BJ (cell line): ENCODE measurements around the gene SLC39A11. TPM values are rescaled to one million over a fixed set of nuclear protein-coding genes. Genes with fewer than 3 reads are reported as not detected.

ENCODE experiments used
- CTCF ChIA-PET: fragments of 350-600 bp; formaldehyde crosslinking; extraction: SDS; loops from one replicate; lab custom pipeline; 2021; ENCODE audit warnings: antibody characterized with exemption, inconsistent platforms; lab: Yijun Ruan, JAX
- POLR2A ChIA-PET: fragments of 300-600 bp; sonication (Branson Sonifier 250); formaldehyde crosslinking; extraction: SDS; loops from one replicate; lab custom pipeline; 2021; ENCODE audit warnings: antibody characterized with exemption; lab: Charles Lee
- DNase-seq: peaks from one replicate; pipeline ENCODE4 v3.0.0-alpha.2; 2011; ENCODE audit warnings: low read depth
- H3K27me3 ChIP-seq: 2 replicates; pipeline ENCODE4 v1.6.0; 2011; ENCODE audit warnings: low read length; ENCODE audit not compliant: control insufficient read depth, insufficient read depth
- H3K36me3 ChIP-seq: 2 replicates; pipeline ENCODE4 v1.5.1; 2011; ENCODE audit warnings: low read length; ENCODE audit not compliant: control insufficient read depth, insufficient read depth
- H3K4me3 ChIP-seq: 2 replicates; pipeline ENCODE4 v1.5.1; 2011; ENCODE audit warnings: low read depth, mild to moderate bottlenecking, control low read depth, low read length
- CTCF ChIP-seq: IDR thresholded peaks from 2 replicates; pipeline ENCODE4 v1.5.1; 2011; ENCODE audit warnings: low read depth, mild to moderate bottlenecking, control low read depth, inconsistent platforms, low read length, moderate library complexity; ENCODE audit not compliant: insufficient read depth
- polyA plus RNA-seq: library from polyadenylated mRNA; depleted of rRNA; stranded (reverse); fragments of >200 nt; gene quantifications from 2 replicates; pipeline ENCODE4 v1.2.3, GENCODE V29; 2011

The SLC39A11 gene
- polyA plus RNA-seq, 1 experiment: 20.9 TPM

- Histone ChIP-seq H3K4me3 (no peak overlapping the region), H3K36me3 (no peaks in the 10 kb centered on the region), H3K27me3 (no peaks in the 10 kb centered on the region)
- DNase-seq: no peak
- no peak for TF ChIP-seq CTCF
- ChIA-PET POLR2A (no interaction called here), CTCF (no interaction called here)
These were observed 485.8 kb downstream of the SLC39A11 start for GRCh38 chr17:72606656-72607055.

- no peak for TF ChIP-seq CTCF
- no peaks in the 10 kb centered on the region for H3K27me3 ChIP-seq
- H3K4me3 ChIP-seq: no peak overlapping the region
- ChIA-PET CTCF (no interaction called here), POLR2A (no interaction called here)
- no peak for DNase-seq
- H3K36me3 ChIP-seq: no peaks in the 10 kb centered on the region
These were observed 486.9 kb downstream of the SLC39A11 start for GRCh38 chr17:72605543-72605942.

- Histone ChIP-seq H3K4me3 (no peak overlapping the region), H3K27me3 (no peaks in the 10 kb centered on the region), H3K36me3 (no peaks in the 10 kb centered on the region)
- ChIA-PET CTCF (interaction anchor here (1.2 to 3.2 kb wide), 2 partner anchors 9 to 16 kb away, joined by 3 to 12 read pairs; no protein-coding TSS in a partner anchor), POLR2A (no interaction called here)
- DNase-seq: no peak
- no peak for TF ChIP-seq CTCF
These were observed 488.0 kb downstream of the SLC39A11 start for GRCh38 chr17:72604518-72604917.

- no peak for TF ChIP-seq CTCF
- Histone ChIP-seq H3K36me3 (no peaks in the 10 kb centered on the region), H3K4me3 (no peak overlapping the region), H3K27me3 (no peaks in the 10 kb centered on the region)
- ChIA-PET CTCF (interaction anchor here (0.6 to 3.2 kb wide), 8 partner anchors 8 to 421 kb away, joined by 3 to 15 read pairs (median 4); no protein-coding TSS in a partner anchor), POLR2A (interaction anchor here (0.7 kb wide), 1 partner anchor 115 kb away, joined by 4 read pairs; no protein-coding TSS in a partner anchor)
- no peak for DNase-seq
These were observed 488.9 kb downstream of the SLC39A11 start for GRCh38 chr17:72603420-72604242.
